ENCODE results near the gene GALNT2.

GRCh38 chr1:230121950-230122349 is 54.9 kb downstream of the GALNT2 start:
- TF ChIP-seq CTCF (IDR thresholded peaks at IDR 0.05; ENCODE audit: insufficient read depth, low read length) (no peak), POLR2AphosphoS5 (IDR thresholded peaks at IDR 0.05; ENCODE audit: low read depth) (no peak), REST (IDR thresholded peaks at IDR 0.05; ENCODE audit: insufficient replicate concordance, low read depth) (no peak), GABPA (IDR thresholded peaks at IDR 0.05; ENCODE audit: low read depth) (no peak)
